Activated CD4-positive, CD25-positive, alpha-beta regulatory T cell treated with anti-CD3 and anti-CD28 coated beads, Interleukin-2, amount 50 U/mL, for 16 hours (primary cell): ENCODE measurements around the gene COMP.
"Not testable (repeated sequence)": the region's sequence is repeated elsewhere in the genome, so short reads cannot be mapped to it uniquely, and the experiment has no call there.

Source experiments
- DNase-seq: peaks from one replicate; pipeline ENCODE4 v3.0.0-alpha.2; 2020; ENCODE audit warnings: low read depth, low spot score

The COMP gene

DNA sequence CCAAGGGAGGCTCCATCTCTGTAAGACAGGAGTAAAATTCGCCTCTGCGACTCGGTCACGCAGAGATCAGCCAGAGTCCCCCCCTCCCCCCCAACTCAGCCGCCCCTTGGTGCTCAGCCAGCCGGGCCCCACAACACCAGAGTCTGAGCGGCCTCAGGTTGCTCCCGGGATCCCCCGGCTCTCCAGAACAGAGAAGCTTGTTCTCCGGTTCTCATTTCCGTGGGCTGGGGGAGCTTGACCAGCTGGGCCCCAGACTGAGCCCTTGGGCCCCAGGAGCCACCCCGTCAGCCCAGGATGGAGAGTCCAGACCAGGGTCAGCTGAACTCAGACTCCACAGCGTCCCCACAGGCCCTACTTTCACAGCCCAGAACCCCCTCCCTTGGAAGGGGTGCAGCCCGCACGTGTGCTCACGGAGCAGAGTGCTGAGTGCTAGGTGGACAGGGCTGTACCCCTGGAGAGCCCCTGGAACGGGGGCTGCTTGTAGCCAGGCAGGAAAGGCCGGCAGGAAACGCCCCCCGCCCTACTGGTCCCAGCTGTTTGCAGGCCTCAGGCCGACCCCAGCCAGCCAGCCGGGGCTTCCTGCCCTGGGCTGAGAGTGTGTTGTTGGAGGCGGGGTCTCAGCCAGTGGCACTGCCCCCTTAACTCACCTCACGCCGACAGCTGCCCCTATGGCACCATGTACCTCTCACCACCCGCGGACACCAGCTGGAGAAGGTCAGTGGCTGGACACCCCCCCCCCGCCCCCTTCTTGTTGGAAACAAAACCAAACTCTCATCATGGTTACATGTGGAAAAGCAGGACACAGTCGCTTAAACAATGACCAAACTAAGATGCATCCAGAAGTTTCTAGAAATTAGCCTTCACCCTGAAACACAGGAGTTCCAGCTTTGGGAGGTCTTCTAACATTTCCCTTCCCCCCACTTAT is 44.4 kb downstream of the COMP start:
- DNase-seq: no peak

DNA sequence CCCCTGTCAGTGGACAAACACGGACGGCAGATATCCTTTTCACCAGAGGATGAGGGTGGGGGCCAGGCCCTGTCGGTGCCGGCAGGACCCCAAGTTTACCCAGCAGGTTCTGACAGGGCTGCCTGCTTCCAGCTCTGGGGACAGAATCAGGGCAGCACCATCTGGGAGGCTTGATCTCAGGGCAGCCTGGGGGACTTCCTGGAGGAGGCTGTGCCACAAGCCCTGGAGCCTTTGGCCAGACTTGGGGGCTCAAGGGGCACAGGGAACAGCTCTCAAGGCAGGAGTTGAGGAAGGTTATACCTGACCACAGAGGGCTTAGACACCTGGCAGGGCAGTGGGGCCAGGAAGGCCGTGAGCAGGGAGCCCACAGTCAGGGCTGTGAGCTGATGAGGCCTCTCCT is 45.2 kb downstream of the COMP start:
- no peak for DNase-seq

DNA sequence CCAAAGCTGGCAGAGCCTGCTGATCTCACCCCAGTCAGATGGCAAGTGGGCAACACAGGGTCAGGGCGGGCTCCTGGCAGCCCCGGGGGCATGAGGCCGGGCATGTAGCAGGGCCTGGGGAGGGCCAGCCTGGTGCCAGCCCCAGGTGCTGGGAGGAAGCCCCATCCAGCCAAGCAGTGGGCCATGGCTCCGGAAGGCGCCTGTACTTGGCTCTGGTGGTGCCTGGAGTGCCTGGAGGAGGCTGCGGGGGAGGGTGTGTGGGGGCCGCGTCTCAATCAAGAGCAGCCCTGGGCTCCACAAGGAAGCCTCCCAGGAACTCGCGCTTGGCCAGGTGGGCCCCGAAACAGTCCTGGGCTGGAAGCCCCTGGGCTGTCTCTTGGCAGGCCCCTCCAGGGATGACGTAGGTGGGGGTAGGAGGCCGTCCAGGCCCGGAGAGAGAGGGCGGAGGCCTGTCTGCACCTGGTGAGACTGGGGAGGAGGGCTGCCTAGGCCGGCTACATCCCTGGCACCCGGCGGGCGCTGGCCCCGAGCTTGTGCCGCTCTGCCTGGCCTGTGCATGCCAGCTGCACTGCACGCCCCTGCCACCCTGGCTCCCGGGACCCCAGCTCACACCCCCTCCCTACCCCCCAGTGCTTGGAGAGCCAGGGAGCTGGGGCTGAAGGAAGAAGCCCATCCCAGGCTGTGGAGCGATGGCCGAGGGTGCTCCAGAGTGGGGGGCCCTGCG is 45.9 kb downstream of the COMP start:
- DNase-seq: no peak

DNA sequence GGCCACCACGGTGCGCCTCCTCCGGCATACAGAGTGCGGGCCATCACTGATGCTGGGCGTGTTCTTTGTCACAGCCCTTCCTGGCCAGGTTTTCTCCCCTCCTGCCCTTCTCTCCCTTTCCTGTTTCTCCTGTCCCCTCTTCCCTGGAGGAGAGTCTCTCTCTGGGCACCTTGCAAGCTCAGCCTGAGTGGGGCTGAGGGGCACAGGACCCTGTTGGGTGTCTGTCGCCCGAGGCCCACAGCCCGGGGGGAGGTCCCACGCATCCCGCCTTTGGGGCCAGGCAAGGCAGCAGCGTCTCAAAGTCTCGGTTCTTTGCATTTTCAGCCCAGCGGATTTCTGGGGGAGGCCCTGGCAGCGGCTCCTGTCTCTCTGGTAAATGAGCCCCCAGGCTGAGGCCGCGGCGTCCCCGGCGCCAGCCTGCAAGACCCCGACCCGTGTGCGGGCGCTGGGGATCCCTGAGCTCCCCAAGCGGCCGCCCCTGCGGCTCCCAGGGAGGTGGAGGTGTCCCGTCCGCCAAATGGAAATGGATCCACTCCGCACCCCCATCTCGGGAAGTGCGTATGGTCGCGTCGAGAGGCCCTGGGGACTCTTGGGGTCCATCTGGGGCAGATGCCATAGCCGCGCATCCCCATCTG is 47.2 kb downstream of the COMP start:
- DNase-seq: no peak

DNA sequence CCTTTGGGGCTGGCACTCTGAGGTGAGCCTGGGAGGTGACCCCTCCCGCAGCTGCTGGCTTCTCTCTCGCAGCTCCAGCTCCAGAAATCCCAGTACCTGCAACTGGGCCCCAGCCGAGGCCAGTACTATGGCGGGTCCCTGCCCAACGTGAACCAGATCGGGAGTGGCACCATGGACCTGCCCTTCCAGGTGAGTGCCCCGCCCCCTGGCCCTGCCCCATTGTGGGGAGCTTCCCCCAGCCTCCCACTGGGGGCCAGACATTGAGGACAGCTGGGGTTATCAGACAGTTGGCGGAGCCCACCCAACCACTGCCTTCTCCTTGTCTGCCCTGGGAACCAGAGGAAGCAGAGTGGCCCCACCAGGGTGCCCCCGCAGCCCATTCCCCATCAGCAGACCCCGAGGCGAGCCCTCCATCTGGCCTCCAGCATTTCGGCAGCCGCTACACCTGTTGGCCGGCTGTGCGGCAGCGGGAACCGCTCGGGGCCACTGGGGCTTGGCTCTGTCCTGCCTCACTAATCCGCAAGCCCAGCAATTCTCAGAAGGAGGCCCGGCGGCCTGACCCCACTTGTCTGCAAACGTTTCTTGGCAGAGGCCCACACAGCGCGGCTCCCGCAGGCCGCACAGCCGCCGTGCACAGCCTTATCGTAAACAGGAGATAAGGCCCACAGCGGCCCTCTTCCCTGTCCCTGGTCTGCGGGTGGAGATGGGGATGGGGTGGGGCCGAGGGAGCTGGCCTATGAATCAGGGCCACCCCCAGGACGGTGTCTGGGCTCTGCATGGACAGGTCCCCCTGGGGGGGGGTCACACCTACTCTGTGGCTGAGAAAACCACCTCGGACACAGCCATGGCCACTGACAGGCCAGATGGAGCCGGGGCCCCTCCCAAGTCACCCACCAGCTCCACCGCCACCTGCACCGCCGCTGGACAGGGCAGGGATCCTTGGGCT is 48.0 kb downstream of the COMP start:
- no peak for DNase-seq

DNA sequence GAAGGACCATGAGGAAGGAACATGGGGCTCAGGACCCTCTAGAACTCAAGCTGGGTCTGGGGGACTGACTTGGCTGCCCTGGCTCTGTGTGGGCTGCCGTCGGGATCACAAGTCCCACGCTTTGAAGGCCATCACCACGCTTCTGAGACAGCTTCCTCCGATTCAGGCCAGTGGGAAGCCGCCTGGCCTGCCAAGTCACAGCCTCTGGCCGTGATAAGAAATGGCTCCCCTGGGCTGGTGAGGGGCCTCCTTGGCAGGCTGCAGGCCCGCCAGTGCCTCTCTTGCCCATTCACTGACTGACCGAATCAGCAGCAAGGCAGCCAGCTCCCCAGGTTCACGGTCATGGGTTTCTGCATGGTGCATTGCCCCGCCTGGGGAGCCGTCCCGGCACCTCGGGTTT is 48.8 kb downstream of the COMP start:
- no peak for DNase-seq

DNA sequence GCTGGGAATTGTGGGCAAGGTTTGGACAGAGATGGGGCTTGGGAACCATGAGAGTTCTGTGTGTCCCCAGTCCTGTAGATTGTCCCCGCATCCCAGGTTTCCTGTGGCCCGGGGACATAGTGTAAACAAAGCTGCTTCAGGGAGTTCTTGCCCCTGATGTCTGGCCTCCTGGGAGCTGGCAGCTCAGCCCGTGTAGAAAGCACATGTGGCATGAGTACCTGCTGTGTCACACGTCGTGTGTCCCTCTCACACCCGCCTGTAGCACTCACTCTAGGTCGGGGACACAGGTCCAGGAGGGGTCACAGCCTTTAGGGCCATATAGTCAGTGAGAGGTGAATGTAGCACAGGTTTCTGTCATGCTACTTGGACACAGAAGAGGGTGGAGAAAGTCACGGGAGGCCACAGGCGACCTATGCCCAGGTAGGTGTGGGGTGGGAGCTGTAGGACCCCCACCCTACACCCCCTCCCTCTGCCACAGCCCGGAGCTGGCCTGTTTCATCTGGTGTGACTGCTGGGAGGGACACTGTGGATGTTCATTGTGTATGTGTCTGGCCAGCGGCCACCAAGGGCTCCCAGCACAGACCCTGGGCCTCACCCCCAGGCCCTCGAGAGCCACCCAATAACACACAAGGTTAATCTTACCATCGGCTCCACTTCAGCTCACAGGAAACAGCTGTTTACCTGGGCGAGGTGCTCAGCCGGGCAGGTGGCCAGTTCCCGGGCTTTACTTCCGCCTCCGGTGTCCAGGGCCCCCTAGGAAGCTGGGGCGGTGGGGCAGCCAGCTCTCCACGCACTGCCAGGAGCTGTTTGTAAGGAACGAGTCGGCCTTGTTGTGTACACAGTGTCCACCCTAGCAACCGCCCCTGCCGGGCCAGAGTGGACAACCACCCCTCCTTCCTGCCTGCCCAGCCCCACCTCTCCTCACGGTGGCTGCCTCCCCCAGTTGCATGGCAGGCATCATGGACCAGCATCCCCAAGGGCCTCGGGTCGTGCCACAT is 49.7 kb downstream of the COMP start:
- DNase-seq: no peak

DNA sequence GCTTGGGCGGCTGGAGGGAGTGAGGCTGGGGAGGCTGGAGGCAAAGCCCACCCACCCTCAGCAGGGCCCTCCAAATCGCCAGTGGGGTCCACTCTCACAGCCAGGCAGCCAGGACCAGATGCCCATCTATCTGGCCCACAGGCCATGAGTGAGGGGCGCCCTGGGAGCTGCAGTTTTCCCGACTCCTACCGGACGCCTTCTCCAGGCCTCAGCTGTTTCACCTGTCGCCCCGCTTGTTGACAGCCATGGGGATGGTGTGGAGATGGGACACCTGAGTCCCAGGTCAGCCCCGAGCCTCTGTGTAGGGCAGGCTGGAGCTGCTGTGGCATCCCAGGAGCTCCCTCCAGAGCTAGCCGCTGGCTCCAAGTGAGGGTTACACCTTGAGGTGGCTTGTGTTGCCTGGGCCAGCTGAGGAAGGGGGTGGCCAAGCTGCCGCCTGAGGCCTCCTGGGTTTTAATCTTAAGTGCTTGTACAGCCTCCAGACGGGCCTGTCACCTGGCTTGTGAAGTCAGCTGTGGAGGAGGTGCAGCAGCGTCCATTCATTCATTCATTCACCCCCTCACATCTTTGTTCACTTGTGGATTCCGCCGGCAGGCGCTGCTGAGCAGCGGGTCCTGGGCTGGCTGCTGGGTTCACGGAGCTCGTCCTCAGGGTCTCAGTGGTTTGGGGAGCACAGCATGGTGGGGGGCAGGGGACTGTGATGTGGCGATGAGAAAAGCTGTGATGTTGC is 52.0 kb downstream of the COMP start:
- no peak for DNase-seq

DNA sequence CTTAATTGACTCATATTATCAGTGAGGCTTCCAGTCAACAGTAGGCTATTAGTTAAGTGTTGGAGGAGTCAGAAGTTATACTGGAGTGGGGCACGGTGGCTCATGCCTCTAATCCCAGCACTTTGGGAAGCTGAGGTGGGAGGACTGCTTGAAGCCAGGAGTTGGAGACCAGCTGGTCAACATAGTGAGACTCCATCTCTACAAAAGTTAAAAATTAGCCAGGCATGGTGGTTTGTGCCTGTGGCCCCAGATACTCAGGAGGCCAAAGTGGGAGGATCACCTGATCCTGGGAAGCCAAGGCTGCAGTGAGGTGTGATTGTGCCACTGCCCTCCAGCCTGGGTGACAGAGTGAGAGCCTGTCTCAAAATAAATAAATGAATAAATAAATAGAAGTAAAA is 53.2 kb downstream of the COMP start:
- DNase-seq: no peak

DNA sequence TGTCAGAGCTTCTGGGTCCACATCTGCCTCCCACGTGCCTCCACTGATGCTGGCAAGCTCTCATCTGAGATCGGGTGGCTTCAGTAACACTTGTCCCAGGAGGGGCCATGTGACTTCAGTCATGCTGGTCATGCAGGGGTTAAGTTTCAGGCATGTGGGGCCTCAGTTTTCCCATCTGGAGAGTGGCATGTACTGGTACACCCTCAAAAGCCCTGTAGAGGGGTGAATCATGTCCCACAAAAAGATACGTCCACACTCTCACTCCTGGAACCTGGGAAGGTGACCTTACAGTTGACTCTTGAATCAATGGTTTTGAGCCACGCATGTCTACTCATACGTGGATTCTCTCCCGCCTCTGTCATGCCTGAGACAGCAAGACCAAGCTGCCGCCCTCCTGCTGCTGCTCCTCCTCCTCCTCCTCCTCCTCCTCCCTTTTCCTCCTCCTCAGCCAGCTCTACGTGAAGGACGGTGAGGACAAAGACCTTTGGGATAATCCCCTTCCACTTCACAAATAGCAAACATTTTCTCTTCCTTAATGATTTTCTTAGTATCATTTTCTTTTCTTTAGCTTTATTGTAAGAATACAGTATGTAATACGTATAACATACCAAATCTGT is 53.7 kb downstream of the COMP start:
- no peak for DNase-seq

DNA sequence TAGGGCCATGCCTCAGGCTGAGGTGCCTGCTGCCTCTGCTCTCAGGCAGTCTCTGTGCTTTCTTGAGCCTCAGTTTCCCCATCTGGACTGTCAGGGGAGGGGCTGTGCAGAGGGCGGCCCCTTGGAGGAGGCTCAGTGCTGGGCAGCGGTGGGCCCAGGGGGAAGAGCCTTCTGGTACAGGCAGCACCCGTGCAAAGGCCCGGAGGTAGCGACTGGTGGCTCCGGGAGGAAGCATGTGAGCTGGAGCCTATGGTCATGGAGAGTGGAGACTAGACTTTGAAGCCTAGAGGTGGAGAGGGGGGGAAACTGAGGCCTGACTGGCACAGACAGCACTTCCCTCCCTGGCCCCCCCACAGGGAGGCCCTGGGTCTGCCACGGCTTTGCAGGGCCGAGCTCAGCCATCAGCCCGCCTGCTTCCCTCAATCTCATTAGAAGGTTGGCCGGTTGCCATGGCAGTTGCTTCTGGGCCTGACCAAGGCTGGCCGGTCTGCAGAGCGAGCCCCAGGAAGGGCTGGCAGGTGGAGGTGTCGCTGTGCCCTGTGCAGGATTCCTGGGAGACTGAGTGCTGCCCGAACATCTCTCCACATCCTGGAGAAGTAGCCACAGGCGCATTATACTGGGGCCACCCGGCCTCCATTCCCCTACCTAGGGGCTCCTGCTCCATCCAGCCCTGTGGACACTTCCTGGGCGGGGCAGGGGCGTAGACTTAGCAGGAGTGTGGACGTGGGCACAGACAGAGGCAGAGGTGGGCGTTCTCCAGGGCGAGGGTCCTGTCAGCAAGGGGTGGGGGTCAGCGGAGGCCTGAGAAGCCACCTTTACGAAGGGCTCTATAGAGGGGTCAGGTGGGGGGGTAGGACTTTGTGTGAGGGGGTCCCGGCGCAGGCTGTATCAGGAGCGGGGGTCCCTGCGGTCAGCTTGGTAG is 54.4 kb downstream of the COMP start:
- no peak for DNase-seq

DNA sequence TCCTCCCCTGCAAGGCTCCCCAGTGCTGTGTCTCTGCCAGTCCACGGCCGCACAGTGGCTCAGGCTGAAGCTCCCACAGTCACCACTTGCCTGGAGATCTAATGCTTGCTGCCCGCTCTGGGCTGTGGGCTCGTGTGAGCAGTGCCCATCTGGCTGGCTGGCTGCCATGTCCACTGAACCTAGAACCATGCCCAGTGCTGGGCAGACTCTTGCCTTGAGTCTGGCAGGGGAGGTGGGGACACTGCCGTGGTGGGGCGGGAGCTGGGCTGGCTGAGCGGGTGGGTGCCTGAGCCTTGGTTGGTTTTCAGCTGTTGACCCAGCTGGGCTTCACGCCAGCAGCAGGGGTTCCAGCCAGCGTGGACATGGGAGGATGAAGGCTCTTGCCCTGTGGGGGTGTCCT is 55.4 kb downstream of the COMP start:
- no peak for DNase-seq

DNA sequence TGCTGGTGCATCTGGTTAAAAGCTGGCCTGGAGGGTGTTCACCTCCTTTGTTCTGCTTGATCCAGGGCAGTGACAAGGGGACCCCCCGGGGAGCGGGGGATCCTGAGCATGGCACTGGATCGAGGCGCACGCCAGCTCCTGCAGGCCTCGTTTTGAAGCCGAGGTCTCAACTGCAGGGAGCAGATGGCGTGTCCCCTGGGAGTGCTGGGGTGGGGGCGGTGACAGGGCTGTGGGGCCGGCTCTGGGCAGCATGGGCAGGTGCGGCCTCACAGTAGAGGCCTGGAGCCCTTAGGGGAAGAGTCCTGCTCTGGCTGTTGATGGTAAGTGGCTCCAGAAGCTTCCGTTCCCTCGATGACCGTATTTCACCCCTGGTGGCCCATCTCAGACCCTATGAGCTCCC is 55.8 kb downstream of the COMP start:
- no peak for DNase-seq

DNA sequence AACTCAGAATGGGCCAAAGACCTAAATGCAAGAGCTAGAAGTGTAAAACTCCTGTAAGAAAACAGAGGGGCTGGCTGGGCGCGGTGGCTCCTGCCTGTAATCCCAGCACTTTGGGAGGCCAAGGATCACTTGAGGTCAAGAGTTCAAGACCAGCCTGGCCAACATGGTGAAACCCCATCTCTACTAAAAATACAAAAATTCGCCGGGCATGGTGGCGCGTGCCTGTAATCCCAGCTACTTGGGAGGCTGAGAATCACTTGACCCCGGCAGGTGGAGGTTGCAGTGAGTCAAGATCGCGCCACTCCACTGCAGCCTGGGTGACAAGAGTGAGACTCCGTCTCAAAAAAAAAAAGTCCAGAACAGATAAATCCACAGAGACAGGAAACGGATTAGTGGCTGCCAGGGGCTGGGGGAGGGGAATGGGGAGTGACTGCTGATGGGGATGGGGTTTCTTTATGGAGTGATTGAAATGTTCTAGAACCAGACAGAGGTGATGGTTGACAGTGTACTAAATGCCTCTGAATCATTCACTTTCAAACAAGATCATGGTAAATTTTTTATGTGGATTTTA is 57.3 kb downstream of the COMP start:
- not testable (repeated sequence) for DNase-seq

DNA sequence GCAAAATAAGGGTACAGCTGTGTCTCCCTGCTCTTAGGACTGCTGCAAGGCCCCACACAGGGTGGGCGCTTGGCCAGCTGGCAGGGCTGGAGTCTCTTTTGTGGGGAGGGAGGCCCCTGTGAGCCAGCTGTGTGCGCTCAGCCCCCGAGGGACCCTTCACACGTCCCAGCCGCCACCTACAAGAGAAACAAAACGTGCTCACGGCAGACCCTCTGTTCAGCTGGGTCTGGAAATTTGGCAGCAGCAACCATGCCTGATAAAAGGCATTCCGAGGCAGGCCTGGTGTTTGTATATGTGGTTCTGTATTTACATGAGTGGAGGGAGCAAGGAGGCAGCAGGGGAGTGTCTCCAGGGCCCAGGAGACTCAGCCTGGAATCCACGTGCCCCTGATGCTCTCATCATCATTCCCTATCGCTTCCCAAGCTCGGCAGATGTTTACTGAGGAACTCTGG is 57.9 kb downstream of the COMP start:
- DNase-seq: no peak
